Suprapubic skin (tissue), 4 donors: ENCODE data around the gene CD248.

Source experiments
- EP300 ChIP-seq: sonication (generic); formaldehyde crosslinking; IDR thresholded peaks from one replicate; pipeline ENCODE4 v1.6.1; 2017; ENCODE audit warnings: antibody characterized with exemption
- POLR2A ChIP-seq, 2 donors: fragments of 450-650 bp; IDR thresholded peaks; one replicate each; pipeline ENCODE4 v1.6.1; 2017; ENCODE audit warnings: antibody characterized with exemption in 2 of 2, mild to moderate bottlenecking in 2 of 2, moderate library complexity in 2 of 2
- POLR2AphosphoS5 ChIP-seq, 3 donors: sonication (generic); formaldehyde crosslinking; IDR thresholded peaks; one replicate each; pipeline ENCODE4 v1.6.1; 2017; ENCODE audit warnings: antibody characterized with exemption in 3 of 3
- TF ChIP-seq, protein P1 (sequence below), 2 donors: fragments of 200-600 bp in 1 of 2; fragments of 450-650 bp in 1 of 2; sonication (generic) in 1 of 2; IDR thresholded peaks; one replicate each; pipeline ENCODE4 v1.5.1; 2016 to 2019; ENCODE audit warnings: antibody characterized with exemption in 2 of 2, mild to moderate bottlenecking in 1 of 2, moderate library complexity in 1 of 2

DNA sequence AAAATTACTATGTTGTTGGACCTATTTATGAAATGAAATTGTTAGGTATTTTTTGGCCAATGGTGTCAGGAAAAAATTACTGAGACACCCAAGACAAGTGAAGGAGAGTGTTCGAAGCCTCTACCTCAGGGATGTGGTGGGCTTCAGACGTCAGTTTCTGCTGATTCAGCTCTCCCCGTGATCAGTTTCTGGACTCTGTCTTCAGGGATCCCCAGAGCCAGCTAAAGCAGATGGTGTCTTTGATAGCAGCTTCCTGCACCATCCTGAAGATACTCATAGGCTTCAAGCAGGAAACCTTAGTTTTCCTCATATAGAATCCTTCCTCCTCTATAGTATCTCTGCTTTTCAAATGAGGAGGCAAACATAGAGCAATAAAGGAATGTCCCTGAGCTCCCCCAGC lies 7.4 kb downstream of the CD248 start:
- TF ChIP-seq, protein P1, sequence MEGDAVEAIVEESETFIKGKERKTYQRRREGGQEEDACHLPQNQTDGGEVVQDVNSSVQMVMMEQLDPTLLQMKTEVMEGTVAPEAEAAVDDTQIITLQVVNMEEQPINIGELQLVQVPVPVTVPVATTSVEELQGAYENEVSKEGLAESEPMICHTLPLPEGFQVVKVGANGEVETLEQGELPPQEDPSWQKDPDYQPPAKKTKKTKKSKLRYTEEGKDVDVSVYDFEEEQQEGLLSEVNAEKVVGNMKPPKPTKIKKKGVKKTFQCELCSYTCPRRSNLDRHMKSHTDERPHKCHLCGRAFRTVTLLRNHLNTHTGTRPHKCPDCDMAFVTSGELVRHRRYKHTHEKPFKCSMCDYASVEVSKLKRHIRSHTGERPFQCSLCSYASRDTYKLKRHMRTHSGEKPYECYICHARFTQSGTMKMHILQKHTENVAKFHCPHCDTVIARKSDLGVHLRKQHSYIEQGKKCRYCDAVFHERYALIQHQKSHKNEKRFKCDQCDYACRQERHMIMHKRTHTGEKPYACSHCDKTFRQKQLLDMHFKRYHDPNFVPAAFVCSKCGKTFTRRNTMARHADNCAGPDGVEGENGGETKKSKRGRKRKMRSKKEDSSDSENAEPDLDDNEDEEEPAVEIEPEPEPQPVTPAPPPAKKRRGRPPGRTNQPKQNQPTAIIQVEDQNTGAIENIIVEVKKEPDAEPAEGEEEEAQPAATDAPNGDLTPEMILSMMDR (IDR thresholded peaks at IDR 0.05) = no peak
- TF ChIP-seq POLR2A (IDR thresholded peaks at IDR 0.05) (no peak), POLR2AphosphoS5 (IDR thresholded peaks at IDR 0.05) (no peak), EP300 (no peak)
